HepG2 (cell line): ENCODE measurements around the gene TUBB4B. TPM values are rescaled to one million over a fixed set of nuclear protein-coding genes. Genes with fewer than 3 reads are reported as not detected.
A peak's percentile ranks its signal among the peaks of the same experiment; 100 is the strongest.

Experiments used
- ATAC-seq: fragments of 200-7000 bp; cut with Tn5 transposase; 3 replicates; pipeline ENCODE4 v1.9.1; 2020; ENCODE audit warnings: mild to moderate bottlenecking, moderate library complexity
- BruUV-seq: library from RNA; stranded (reverse); fragments of 400-500 nt; replicated peaks from 2 replicates; lab custom pipeline; 2021; lab: Mats Ljungman, UMichigan
- CTCF ChIA-PET: fragments of 300-600 bp; formaldehyde crosslinking; extraction: SDS; loops from one replicate; lab custom pipeline; 2021; ENCODE audit warnings: low total read pairs, inconsistent platforms, low intra/inter-chr PET ratio; lab: Yijun Ruan, JAX
- POLR2A ChIA-PET: fragments of 350-600 bp; sonication (Branson Sonifier 250); formaldehyde crosslinking; loops from one replicate; lab custom pipeline; 2020; ENCODE audit warnings: antibody characterized with exemption, inconsistent platforms; lab: Yijun Ruan, JAX
- DNase-seq: peaks from one replicate; pipeline ENCODE4 v3.0.0-alpha.2; 2015; ENCODE audit warnings: low spot score
- FAIRE-seq: peaks from 3 replicates; lab custom pipeline; 2011; peaks lifted over from hg19 to GRCh38; lab: Jason Lieb, UNC
- H2AFZ ChIP-seq: one replicate; pipeline ENCODE4 v1.6.1; 2011; ENCODE audit warnings: low read length, inconsistent platforms
- H3K27ac ChIP-seq: fragments of 300-600 bp; 3 replicates; pipeline ENCODE4 v1.8.0; 2011; ENCODE audit warnings: mixed run types, mild to moderate bottlenecking, mixed read lengths, low read length, inconsistent platforms; ENCODE audit not compliant: insufficient read depth; ENCODE audit errors: extremely low read length
- H3K27me3 ChIP-seq, 2 experiments: fragments of 200-600 bp in 1 of 2; 2 replicates in 1 of 2; 3 replicates in 1 of 2; pipeline versions ENCODE4 v1.6.0 to v1.8.0; 2011; ENCODE audit warnings: low read length in 2 of 2, mild to moderate bottlenecking in 2 of 2, moderate library complexity in 2 of 2, inconsistent platforms in 1 of 2; ENCODE audit not compliant: insufficient read depth in 2 of 2, control insufficient read depth in 1 of 2
- H3K36me3 ChIP-seq, 2 experiments: fragments of 200-600 bp in 1 of 2; replicated peaks in 1 of 2; 2 replicates in 1 of 2; 3 replicates in 1 of 2; pipeline versions ENCODE4 v1.5.1 to v1.8.0; 2011; ENCODE audit warnings: low read length in 2 of 2, inconsistent platforms in 1 of 2; ENCODE audit not compliant: insufficient read depth in 2 of 2, control insufficient read depth in 1 of 2
- H3K4me1 ChIP-seq: 2 replicates; pipeline ENCODE4 v1.5.1; 2012; ENCODE audit warnings: low read length, inconsistent platforms; ENCODE audit not compliant: insufficient read depth
- H3K4me2 ChIP-seq: 2 replicates; pipeline ENCODE4 v1.6.0; 2011; ENCODE audit warnings: low read depth, low read length, inconsistent platforms
- H3K4me3 ChIP-seq, 3 experiments: fragments of 200-600 bp in 1 of 3; sonication (generic), shearing (Covaris generic) in 1 of 3; replicated peaks in 1 of 3; 2 replicates each; pipeline ENCODE4 v1.5.1; 2011 to 2016; ENCODE audit warnings: low read length in 3 of 3, inconsistent platforms in 2 of 3, low read depth in 2 of 3, mild to moderate bottlenecking in 2 of 3, control low read depth in 1 of 3, mixed read lengths in 1 of 3; ENCODE audit not compliant: insufficient read depth in 1 of 3
- H3K79me2 ChIP-seq: one replicate; pipeline ENCODE4 v1.6.1; 2011; ENCODE audit warnings: low read length, inconsistent platforms; ENCODE audit not compliant: insufficient read depth
- H3K9ac ChIP-seq: 2 replicates; pipeline ENCODE4 v1.6.0; 2011; ENCODE audit warnings: mild to moderate bottlenecking, low read depth, low read length, inconsistent platforms; ENCODE audit not compliant: insufficient read depth
- H3K9me3 ChIP-seq: 2 replicates; pipeline ENCODE4 v1.5.1; 2012; ENCODE audit warnings: mild to moderate bottlenecking, low read length
- H4K20me1 ChIP-seq: 2 replicates; pipeline ENCODE4 v1.6.0; 2011; ENCODE audit warnings: inconsistent platforms, mild to moderate bottlenecking, low read length, moderate library complexity; ENCODE audit not compliant: insufficient read depth
- MEIS1 ChIP-seq: sonication (generic); formaldehyde crosslinking; IDR thresholded peaks from 2 replicates; pipeline ENCODE4 v1.9.0; 2021; ENCODE audit warnings: mild to moderate bottlenecking, missing genetic modification reagents, moderate library complexity, borderline replicate concordance
- SP4 ChIP-seq: sonication (generic); formaldehyde crosslinking; IDR thresholded peaks from 2 replicates; pipeline ENCODE4 v1.8.1; 2023; ENCODE audit warnings: mild to moderate bottlenecking, missing genetic modification reagents
- ZFP91 ChIP-seq: sonication (generic); formaldehyde crosslinking; IDR thresholded peaks from 2 replicates; pipeline ENCODE4 v1.9.0; 2022; ENCODE audit warnings: missing genetic modification reagents, mild to moderate bottlenecking, borderline replicate concordance
- ZNF672 ChIP-seq: sonication (generic); formaldehyde crosslinking; IDR thresholded peaks from 2 replicates; pipeline ENCODE4 v1.8.1; 2022; ENCODE audit warnings: missing genetic modification reagents
- ZNF772 ChIP-seq: sonication (generic); formaldehyde crosslinking; IDR thresholded peaks from 2 replicates; pipeline ENCODE4 v1.5.0; 2020; ENCODE audit warnings: mild to moderate bottlenecking, missing genetic modification reagents
- WGBS: methylation state at CpG from one replicate; pipeline ENCODE4 v1.1.6; 2017; ENCODE audit warnings: low lambda C conversion rate; 5-methylcytosine and 5-hydroxymethylcytosine counted together
- in situ Hi-C: cut with HindIII; loops from 2 replicates; pipeline ENCODE4 v1.10.0; 2017; ENCODE audit warnings: low pct_unique_long_range_greater_than_20kb; ENCODE audit not compliant: extremely low pct_ligation_motif_present
- intact Hi-C: fragments of 100-400 bp; cut with micrococcal nuclease; formaldehyde crosslinking; loops from one replicate; pipeline ENCODE4 v1.10.0; 2022; ENCODE audit not compliant: unreplicated experiment
- polyA plus RNA-seq, 8 experiments: library from polyadenylated mRNA; depleted of rRNA in 3 of 8; stranded (reverse) in 7 of 8; unstranded in 1 of 8; fragments of >200 nt; fragmentation: Illumina TruSeq in 4 of 8; extraction: Trizol in 4 of 8; gene quantifications; 2 replicates each; pipeline versions ENCODE4 v1.2.1 to v1.2.3, GENCODE V29; 2011 to 2016; ENCODE audit warnings: low read depth in 4 of 8, missing spikeins in 1 of 8, mixed read lengths in 1 of 8; ENCODE audit not compliant: insufficient read depth in 1 of 8
- total RNA-seq, 5 experiments: library from RNA; depleted of rRNA; stranded (reverse); fragments of >200 nt; fragmentation: Illumina TruSeq; extraction: Trizol; gene quantifications; 2 replicates each; pipeline ENCODE4 v1.2.3, GENCODE V29; 2016; ENCODE audit warnings: low read depth in 1 of 5
- TF ChIP-seq, protein P1 (sequence below): sonication (generic); formaldehyde crosslinking; IDR thresholded peaks from 2 replicates; pipeline ENCODE4 v1.4.0; 2020; ENCODE audit warnings: missing genetic modification reagents, low read depth, mild to moderate bottlenecking, borderline replicate concordance
- TF ChIP-seq, protein P2 (sequence below): sonication (generic); formaldehyde crosslinking; IDR thresholded peaks from 2 replicates; pipeline ENCODE4 v1.8.0; 2022; ENCODE audit warnings: mild to moderate bottlenecking, missing genetic modification reagents, moderate library complexity

TUBB4B gene
- total and polyA plus RNA-seq, 2 of the 13 experiments (the other 11 are each of a cell fraction or from before 2014, with no cell fraction given) = 182 to 412 TPM

DNA sequence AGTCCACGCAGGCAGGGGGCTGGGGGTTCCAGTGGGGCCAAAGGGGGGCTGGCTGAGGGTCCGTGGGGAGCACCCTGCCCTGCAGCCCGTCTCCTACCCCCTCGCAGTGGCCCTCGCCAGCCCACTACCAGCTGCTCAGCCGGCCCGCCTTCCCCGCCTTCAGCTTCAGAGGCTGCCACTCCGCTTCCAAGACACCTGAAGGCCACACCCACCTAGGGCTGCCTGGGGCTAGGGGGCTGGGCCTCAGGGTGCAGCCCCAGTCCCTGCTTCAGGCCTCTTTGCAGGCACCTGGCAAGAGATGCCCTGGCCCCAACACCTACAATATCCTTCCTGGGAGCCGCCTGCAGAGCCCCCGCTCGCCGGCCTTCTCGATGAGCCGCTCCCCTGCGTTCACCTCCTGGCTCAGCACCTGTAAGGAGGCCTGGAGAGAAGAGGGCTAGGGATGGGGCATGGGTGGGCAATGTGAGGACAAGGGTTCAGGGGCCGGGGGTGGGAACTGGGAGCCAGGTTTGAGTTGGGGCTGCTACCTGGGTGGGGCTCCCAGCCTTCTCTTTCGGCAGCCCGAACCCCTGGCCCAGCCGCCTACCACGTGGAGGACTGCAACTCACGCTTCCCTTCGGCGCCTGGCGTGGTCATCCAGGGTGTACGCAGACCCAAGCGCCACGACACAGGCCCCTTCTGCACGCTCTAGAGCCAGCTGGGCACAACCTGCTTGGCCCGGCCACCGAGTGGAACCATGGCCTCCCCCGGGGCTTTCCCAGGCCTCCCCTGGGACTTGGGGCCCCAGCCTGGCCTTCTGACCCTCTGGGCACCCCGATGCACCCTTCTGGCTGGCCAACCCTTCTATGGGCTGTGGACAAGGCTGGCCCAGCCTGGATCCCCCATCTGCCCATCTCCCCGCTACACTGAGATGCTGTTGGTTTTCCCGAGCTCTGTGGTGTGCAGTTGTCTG lies 11.7 kb downstream of the TUBB4B start:
- POLR2A ChIA-PET = interaction anchor here (0.6 to 14.2 kb wide), 15 partner anchors 10 to 197 kb away, joined by 3 to 317 read pairs (median 6); partner anchors contain the start of genes ANAPC2, ENTPD8, SAPCD2 and SSNA1

More for the DNA sequence above, 11.7 kb downstream of the TUBB4B start:
- peak overlapping the region in 2 of 3 experiments; percentile 90 to 91; a peak in 3 of 6 replicates for H3K4me3 ChIP-seq
- H3K9me3 ChIP-seq = no peaks in the 10 kb centered on the region
- CTCF ChIA-PET = no interaction called here
- H3K36me3 ChIP-seq = peaks cover 5 to 6% of the 10 kb centered on the region in 2 experiments; a peak in 3 of 5 replicates
- no peak overlapping the region for H3K9ac ChIP-seq
- peaks cover 77% of the 10 kb centered on the region for H3K4me1 ChIP-seq
- H3K4me2 ChIP-seq = peak overlapping the region; percentile 79
- H3K27me3 ChIP-seq = peaks cover 0 to 3% of the 10 kb centered on the region in 2 experiments; a peak in 1 of 5 replicates
- no peaks in the 10 kb centered on the region for H4K20me1 ChIP-seq
- no TSS peak for BruUV-seq
- TF ChIP-seq SP4 (CRISPR knock-in tag) (0 out of 2 replicates have a peak, but pooled peaks have one; percentile 14), ZNF772 (CRISPR knock-in tag) (peak; percentile 56; the same call in 1 of the 2 replicates), ZNF672 (CRISPR knock-in tag) (no peak), MEIS1 (CRISPR knock-in tag) (peak; percentile 18; the same call in 1 of the 2 replicates), ZFP91 (CRISPR knock-in tag) (0 out of 2 replicates have a peak, but pooled peaks have one; percentile 10)
- TF ChIP-seq, protein P1, sequence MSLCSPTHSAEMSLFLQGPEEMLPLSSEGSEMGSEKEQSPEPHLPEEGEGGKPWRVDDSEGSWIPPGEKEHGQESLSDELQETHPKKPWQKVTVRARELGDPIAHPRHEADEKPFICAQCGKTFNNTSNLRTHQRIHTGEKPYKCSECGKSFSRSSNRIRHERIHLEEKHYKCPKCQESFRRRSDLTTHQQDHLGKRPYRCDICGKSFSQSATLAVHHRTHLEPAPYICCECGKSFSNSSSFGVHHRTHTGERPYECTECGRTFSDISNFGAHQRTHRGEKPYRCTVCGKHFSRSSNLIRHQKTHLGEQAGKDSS (CRISPR knock-in tag) = 0 out of 2 replicates have a peak, but pooled peaks have one; percentile 10
- TF ChIP-seq, protein P2, sequence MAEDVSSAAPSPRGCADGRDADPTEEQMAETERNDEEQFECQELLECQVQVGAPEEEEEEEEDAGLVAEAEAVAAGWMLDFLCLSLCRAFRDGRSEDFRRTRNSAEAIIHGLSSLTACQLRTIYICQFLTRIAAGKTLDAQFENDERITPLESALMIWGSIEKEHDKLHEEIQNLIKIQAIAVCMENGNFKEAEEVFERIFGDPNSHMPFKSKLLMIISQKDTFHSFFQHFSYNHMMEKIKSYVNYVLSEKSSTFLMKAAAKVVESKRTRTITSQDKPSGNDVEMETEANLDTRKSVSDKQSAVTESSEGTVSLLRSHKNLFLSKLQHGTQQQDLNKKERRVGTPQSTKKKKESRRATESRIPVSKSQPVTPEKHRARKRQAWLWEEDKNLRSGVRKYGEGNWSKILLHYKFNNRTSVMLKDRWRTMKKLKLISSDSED (CRISPR knock-in tag) = no peak
- H3K79me2 ChIP-seq = peaks cover 18% of the 10 kb centered on the region
- WGBS = 55% methylated on average over 16 of the region's 35 CpGs
- H3K27ac ChIP-seq = peak overlapping the region; percentile 80
- DNase-seq (no peak), ATAC-seq (no peak), FAIRE-seq (no peak)
- in situ Hi-C loops = no loop called here
- intact Hi-C loops = no loop called here
- no peak overlapping the region for H2AFZ ChIP-seq
